ENCODE measurements around the gene TGIF1.

Gene TGIF1

GRCh38 chr18:3486512-3486911, 36.5 kb downstream of the TGIF1 start:
- DNase-seq = no peak

- DNase-seq = no peak
These were observed 39.5 kb downstream of the TGIF1 start for GRCh38 chr18:3489462-3489861.

- peak; percentile 7 for DNase-seq
These were observed 42.1 kb downstream of the TGIF1 start for GRCh38 chr18:3491981-3492555.

GRCh38 chr18:3492721-3493120, 42.7 kb downstream of the TGIF1 start:
- no peak for DNase-seq

GRCh38 chr18:3493501-3494244, 43.7 kb downstream of the TGIF1 start:
- DNase-seq = no peak

- DNase-seq = no peak
These were observed 44.2 kb downstream of the TGIF1 start for GRCh38 chr18:3494245-3494526.

- DNase-seq = no peak
These were observed 44.6 kb downstream of the TGIF1 start for GRCh38 chr18:3494569-3494968.

GRCh38 chr18:3495691-3496430, 45.9 kb downstream of the TGIF1 start:
- no peak for DNase-seq

GRCh38 chr18:3498698-3499471, 48.9 kb downstream of the TGIF1 start:
- DNase-seq = peak; percentile 75

- DNase-seq = peak; percentile 64
These were observed 49.5 kb downstream of the TGIF1 start for GRCh38 chr18:3499501-3499900.

- DNase-seq = no peak
These were observed 50.0 kb downstream of the TGIF1 start for GRCh38 chr18:3500016-3500415.

GRCh38 chr18:3502650-3503049, 52.7 kb downstream of the TGIF1 start:
- DNase-seq = no peak

- no peak for DNase-seq
These were observed 54.7 kb downstream of the TGIF1 start for GRCh38 chr18:3504637-3505036.

- peak; percentile 66 for DNase-seq
These were observed 58.9 kb downstream of the TGIF1 start for GRCh38 chr18:3508576-3509549.
